KMS-11 (cell line): ENCODE measurements around the gene PHF23.

ENCODE experiments used
- H2AFZ ChIP-seq: fragments of 200-600 bp; sonication (generic); 2 replicates; pipeline ENCODE4 v1.6.1; 2016; ENCODE audit warnings: antibody characterized with exemption, mixed run types, low read depth
- H3K27ac ChIP-seq: fragments of 200-600 bp; sonication (generic); 2 replicates; pipeline ENCODE4 v1.6.1; 2016; ENCODE audit warnings: mild to moderate bottlenecking, mixed run types
- H3K27me3 ChIP-seq: fragments of 200-600 bp; sonication (generic); 2 replicates; pipeline ENCODE4 v1.6.1; 2017; ENCODE audit warnings: mild to moderate bottlenecking, low read depth, mixed run types, moderate library complexity; ENCODE audit not compliant: insufficient read depth
- H3K36me3 ChIP-seq: fragments of 200-600 bp; sonication (generic); 2 replicates; pipeline ENCODE4 v1.6.1; 2017; ENCODE audit warnings: mild to moderate bottlenecking, mixed run types; ENCODE audit not compliant: insufficient read depth
- H3K4me1 ChIP-seq: fragments of 200-600 bp; sonication (generic); 2 replicates; pipeline ENCODE4 v1.6.1; 2016; ENCODE audit warnings: mild to moderate bottlenecking, low read depth, mixed run types; ENCODE audit not compliant: poor library complexity, severe bottlenecking
- H3K4me2 ChIP-seq: fragments of 200-600 bp; sonication (generic); 2 replicates; pipeline ENCODE4 v1.7.0; 2016; ENCODE audit warnings: mild to moderate bottlenecking, mixed run types
- H3K4me3 ChIP-seq: fragments of 200-600 bp; sonication (generic); IDR thresholded peaks from 2 replicates; pipeline ENCODE4 v1.6.1; 2017; ENCODE audit warnings: low read depth, low read length, mixed read lengths; ENCODE audit not compliant: insufficient read depth
- H3K79me2 ChIP-seq: fragments of 200-600 bp; sonication (generic); 2 replicates; pipeline ENCODE4 v1.6.1; 2016; ENCODE audit warnings: low read depth, mixed run types; ENCODE audit not compliant: insufficient read depth
- H3K9ac ChIP-seq: fragments of 200-600 bp; sonication (generic); 2 replicates; pipeline ENCODE4 v1.6.1; 2016; ENCODE audit warnings: mild to moderate bottlenecking, mixed run types
- H4K20me1 ChIP-seq: fragments of 200-600 bp; sonication (generic); 2 replicates; pipeline ENCODE4 v1.6.1; 2016; ENCODE audit warnings: mild to moderate bottlenecking, mixed run types; ENCODE audit not compliant: insufficient read depth
- CTCF ChIP-seq: fragments of 200-600 bp; sonication (generic); conservative IDR thresholded peaks from 2 replicates; pipeline ENCODE4 v1.6.1; 2017; ENCODE audit warnings: low read depth, mild to moderate bottlenecking, antibody characterized with exemption, low read length, moderate library complexity, mixed read lengths

PHF23 gene

DNA sequence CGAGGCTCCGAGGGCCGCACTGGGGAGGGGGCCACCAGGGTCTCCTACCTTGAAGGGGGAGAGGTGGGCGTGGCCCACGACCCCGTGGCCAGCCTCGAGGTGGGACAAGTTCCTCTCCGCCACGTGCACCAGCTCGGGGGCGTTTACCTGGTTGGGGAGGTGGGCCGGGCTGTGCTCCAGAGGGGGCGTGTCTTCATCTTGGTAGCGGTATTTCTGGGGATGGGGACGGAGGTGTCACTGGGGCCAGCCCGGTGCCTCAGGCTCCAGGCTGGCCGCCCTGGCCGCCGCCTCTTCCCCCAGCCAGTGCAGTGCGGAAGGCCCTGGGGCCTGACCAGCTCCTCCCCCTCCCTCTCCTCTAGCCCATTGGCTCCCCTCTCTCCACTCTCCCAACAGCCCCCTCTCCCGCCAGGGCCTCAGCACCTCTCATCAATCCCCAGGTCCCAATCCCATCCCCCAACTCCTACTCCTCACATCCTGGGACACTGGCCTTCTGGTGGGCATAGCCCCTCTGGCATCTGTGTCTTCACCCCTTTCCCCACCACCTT, 31.2 kb downstream of the PHF23 start:
- no peak for TF ChIP-seq CTCF
- Histone ChIP-seq H3K36me3 (no peaks in the 10 kb centered on the region), H3K4me3 (no peak overlapping the region), H3K9ac (no peak overlapping the region), H3K79me2 (no peaks in the 10 kb centered on the region), H4K20me1 (no peaks in the 10 kb centered on the region), H3K4me1 (no peaks in the 10 kb centered on the region), H3K27me3 (no peaks in the 10 kb centered on the region), H2AFZ (no peak overlapping the region), H3K27ac (no peak overlapping the region), H3K4me2 (no peak overlapping the region)

DNA sequence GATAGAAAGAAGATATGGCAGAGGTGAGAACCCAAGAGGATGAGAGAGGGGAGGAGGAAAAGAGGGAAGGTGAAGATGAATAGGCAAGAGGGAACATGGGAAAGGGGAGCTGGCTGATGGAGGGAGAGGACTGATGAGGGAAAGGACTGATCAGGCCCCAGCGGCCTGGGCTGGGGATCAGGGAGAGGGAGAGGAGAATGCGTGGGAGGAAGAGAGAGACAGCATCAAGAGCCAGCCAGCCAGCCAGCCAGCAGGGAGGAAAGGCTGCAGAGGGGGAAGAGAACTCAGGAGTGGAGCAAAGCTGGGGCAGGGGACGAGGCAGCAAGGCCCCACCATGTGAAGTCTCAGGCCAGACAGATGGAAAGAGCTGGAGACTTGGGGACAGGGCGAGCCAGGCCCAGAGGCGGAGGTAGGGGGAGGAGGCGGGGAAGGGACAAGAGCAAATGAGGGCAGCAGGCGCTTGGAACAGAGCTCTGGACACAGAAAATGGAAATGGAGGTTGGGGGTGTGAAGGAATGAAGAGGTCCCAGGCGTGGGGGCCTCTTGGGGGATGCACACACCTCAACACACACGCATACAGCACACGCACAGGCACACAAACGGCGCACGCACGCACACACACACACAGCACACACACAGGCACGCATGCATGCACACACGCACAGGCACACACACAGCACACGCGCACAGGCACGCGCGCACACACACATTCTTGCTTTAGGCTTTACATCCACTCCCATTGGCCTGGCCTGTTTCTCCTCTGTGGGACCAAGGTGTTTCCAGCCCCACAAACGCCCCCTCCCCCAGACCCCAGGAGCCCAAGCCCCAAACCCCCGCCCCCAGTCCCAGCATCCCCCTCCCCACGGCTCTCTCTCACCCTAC, 31.9 kb downstream of the PHF23 start:
- Histone ChIP-seq H3K27me3 (no peaks in the 10 kb centered on the region), H3K36me3 (no peaks in the 10 kb centered on the region), H3K4me3 (no peak overlapping the region), H3K9ac (no peak overlapping the region), H3K4me1 (no peaks in the 10 kb centered on the region), H3K4me2 (no peak overlapping the region), H3K27ac (no peak overlapping the region), H2AFZ (no peak overlapping the region), H3K79me2 (no peaks in the 10 kb centered on the region), H4K20me1 (no peaks in the 10 kb centered on the region)
- no peak for TF ChIP-seq CTCF

GRCh38 chr17:7205561-7205960, 33.7 kb downstream of the PHF23 start:
- H3K79me2 ChIP-seq: no peaks in the 10 kb centered on the region
- H3K27ac ChIP-seq: no peak overlapping the region
- no peaks in the 10 kb centered on the region for H3K4me1 ChIP-seq
- no peak overlapping the region for H3K4me3 ChIP-seq
- no peak overlapping the region for H3K9ac ChIP-seq
- no peaks in the 10 kb centered on the region for H4K20me1 ChIP-seq
- no peak overlapping the region; the same call in 1 of the 2 replicates for H2AFZ ChIP-seq
- H3K36me3 ChIP-seq: no peaks in the 10 kb centered on the region
- no peaks in the 10 kb centered on the region for H3K27me3 ChIP-seq
- H3K4me2 ChIP-seq: peak overlapping the region; percentile 17; the same call in 1 of the 2 replicates
- no peak for TF ChIP-seq CTCF

GRCh38 chr17:7204828-7205461, 34.3 kb downstream of the PHF23 start:
- no peak for TF ChIP-seq CTCF
- Histone ChIP-seq H3K27me3 (no peaks in the 10 kb centered on the region), H3K4me1 (no peaks in the 10 kb centered on the region), H3K36me3 (no peaks in the 10 kb centered on the region), H4K20me1 (no peaks in the 10 kb centered on the region), H3K4me2 (peak overlapping the region; percentile 17; the same call in 1 of the 2 replicates), H3K9ac (no peak overlapping the region), H3K79me2 (no peaks in the 10 kb centered on the region), H2AFZ (peak overlapping the region; percentile 30; the same call in 1 of the 2 replicates), H3K27ac (no peak overlapping the region), H3K4me3 (no peak overlapping the region)
